Measurements from ENCODE around the gene MTHFD1L.
A peak's percentile ranks its signal among the peaks of the same experiment; 100 is the strongest.
"Not testable (repeated sequence)": the region's sequence is repeated elsewhere in the genome, so short reads cannot be mapped to it uniquely, and the experiment has no call there.

Gene MTHFD1L

DNA sequence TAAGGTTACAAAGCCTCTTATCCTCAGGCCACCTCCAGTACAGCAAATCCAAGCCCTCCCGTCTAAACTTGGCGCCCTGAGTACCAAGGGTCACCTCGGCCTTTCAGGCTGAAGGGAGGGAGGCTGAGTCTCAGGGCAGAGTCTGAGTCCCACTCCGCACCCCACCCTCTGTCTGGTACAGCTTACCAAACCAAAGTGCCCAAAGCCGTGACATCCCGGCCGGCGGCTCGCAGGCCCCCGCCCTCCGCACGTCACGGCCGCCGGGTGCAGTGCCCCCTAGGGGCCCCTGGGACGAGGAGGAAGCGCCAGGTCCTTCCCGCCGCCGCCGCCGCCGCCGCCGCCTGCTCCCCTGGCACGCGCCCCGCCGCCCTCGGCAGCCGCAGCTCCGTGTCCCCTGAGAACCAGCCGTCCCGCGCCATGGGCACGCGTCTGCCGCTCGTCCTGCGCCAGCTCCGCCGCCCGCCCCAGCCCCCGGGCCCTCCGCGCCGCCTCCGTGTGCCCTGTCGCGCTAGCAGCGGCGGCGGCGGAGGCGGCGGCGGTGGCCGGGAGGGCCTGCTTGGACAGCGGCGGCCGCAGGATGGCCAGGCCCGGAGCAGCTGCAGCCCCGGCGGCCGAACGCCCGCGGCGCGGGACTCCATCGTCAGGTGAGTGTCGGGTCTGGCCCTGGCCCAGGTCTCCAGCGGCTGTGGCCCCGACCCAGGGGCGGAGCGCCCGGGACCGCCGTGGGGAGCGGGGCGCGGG lies at the start of gene MTHFD1L:
Gene MTHFD1L, plus strand, starts transcription at position 297 of the 741 bp plus-strand sequence. Its CDS starts 121 bp downstream, at position 418.
- peak; percentile 88 for DNase-seq
- in situ Hi-C loops (cut with MboI; ENCODE audit: low pct_unique_long_range_greater_than_20kb, low sequenced_read_pairs), result no loop called here

DNA sequence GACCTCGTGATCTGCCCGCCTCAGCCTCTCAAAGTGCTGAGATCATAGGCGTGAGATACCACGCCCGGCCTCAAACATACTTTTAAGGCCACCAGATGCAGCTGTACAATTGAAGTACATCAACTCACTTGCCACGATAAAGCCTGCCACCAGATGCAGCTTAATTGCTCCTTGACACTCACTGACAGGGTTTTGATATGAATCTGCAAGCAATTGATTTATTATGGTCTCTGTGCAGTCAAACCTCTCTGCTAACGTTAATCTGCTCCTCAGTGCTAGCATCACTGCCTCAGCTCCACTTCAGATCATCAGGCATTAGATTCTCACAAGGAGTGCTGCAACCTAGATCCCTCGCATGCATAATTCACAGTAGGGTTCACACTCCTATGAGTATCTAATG lies 48.9 kb upstream of the MTHFD1L start:
- in situ Hi-C loops (cut with MboI; ENCODE audit: low pct_unique_long_range_greater_than_20kb, low sequenced_read_pairs), result loop anchor here (25.0 kb wide), 1 partner anchor 404 kb away; no protein-coding TSS in a partner anchor
- DNase-seq, result not testable (repeated sequence)

DNA sequence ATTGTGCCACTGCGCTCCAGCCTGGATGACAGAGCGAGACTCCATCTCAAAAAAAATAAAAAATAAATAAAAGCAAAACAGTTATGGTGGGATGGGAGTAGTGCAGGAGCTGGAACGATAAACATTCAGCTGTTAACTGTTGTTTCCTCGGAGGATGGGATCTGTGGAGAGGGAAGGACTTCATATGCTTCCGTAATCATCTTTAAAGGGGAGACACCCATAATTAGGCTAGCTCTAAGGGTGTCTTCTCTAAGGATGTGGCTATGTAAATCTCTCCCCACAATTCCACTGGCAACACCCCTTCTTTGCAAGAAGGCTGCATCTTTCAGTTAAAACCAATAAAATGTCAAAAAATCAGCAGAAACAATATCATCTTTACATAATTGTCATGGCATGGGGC lies 42.6 kb upstream of the MTHFD1L start:
- in situ Hi-C loops (cut with MboI; ENCODE audit: low pct_unique_long_range_greater_than_20kb, low sequenced_read_pairs), result loop anchor here (25.0 kb wide), 1 partner anchor 411 kb away; no protein-coding TSS in a partner anchor
- DNase-seq, result no peak

DNA sequence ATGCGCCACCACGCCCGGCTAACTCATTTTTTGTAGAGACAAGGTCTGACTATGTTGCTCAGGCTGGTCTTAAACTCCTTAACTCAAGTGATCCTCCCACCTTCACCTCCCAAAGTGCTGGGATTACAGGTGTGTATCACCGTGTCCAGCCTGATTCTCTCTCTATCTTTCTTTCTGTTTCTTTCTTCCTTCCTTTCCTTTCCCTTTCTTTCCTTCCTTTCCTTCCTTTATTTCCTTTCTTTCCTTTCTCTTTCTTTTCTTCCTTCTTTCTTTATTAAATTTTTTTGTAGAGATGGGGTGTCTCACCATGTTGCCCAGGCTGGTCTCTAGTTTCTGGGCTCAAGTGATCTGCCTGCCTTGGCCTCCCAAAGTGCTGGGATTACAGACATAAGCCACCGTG lies 38.7 kb upstream of the MTHFD1L start:
- DNase-seq, result no peak
- in situ Hi-C loops (cut with MboI; ENCODE audit: low pct_unique_long_range_greater_than_20kb, low sequenced_read_pairs), result no loop called here

DNA sequence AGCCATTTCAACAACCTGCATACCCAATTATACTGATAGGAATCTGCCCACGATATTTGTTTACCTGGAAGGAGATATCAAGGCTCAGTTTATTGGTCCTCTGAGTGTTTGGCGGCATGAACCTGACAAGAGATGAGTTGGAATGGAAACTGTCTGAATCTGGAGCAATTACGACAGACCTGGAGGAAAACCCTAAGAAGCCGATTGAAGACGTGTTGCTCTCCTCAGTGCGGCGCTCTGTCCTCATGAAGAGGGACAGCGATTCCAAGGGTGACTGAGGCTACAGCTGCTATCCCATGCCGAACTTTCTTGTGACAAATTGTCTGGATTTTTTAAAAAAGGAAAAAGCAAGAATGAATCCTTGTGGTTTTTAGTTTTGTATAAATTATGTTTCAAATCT lies 37.4 kb upstream of the MTHFD1L start:
- DNase-seq; in situ Hi-C loops (cut with MboI; ENCODE audit: low pct_unique_long_range_greater_than_20kb, low sequenced_read_pairs): not testable (repeated sequence)

DNA sequence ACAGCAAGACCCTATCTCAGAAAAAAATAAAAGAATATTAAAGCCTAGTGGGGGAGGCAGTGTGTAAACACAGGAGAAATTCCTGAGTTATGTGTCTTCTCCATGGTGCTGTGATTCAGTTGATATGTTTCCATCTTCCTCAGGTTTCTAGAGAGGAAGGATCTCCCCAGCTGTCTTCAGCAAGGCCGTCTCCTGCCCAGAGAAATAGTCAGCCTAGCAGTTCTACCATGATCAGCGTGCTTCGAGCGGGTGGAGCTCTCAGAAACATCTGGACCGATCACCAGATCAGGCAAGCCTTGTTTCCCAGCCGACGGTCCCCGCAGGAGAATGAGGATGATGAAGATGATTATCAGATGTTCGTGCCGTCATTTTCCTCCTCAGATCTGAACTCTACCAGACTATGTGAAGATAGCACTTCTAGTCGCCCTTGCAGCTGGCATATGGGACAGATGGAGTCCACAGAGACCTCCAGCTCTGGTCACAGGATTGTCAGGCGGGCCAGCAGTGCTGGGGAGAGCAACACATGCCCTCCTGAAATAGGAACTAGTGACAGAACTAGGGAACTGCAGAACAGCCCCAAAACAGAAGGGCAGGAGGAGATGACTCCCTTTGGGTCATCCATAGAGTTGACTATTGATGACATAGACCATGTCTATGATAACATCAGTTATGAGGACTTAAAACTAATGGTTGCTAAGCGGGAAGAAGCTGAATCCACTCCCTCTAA lies 34.9 kb upstream of the MTHFD1L start:
- in situ Hi-C loops (cut with MboI; ENCODE audit: low pct_unique_long_range_greater_than_20kb, low sequenced_read_pairs), result no loop called here
- no peak for DNase-seq

DNA sequence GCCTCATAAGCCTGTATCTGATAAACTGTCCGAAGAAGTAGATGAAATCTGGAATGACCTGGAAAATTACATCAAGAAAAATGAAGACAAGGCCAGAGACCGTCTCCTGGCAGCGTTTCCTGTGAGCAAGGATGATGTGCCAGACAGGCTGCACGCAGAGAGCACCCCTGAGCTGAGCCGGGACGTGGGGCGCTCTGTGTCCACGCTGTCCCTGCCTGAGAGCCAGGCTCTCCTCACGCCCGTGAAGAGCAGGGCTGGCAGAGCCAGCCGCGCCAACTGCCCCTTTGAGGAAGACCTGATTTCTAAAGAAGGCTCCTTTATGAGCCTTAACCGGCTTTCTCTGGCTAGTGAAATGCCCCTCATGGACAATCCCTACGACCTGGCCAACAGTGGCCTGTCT lies 33.9 kb upstream of the MTHFD1L start:
- DNase-seq, result no peak
- in situ Hi-C loops (cut with MboI; ENCODE audit: low pct_unique_long_range_greater_than_20kb, low sequenced_read_pairs), result no loop called here

DNA sequence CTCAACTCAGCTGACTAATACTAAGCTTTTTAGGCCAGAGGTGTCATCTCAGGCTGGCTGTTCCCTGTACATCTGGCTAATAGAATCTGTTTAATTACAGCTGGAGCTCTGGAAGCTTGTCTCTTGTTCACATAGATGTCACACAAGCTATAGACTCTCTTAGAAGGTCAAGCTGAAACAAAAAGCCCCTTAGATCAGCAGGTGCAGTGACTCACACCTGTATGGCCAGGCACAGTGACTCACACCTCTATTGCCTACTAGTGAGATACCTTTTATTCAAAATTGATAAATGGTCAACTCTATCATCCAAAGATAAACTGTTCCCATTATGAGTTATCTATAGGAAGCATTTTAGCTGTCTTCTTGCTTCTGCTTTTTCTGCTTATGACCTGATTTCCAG lies 29.9 kb upstream of the MTHFD1L start:
- no peak for DNase-seq
- in situ Hi-C loops (cut with MboI; ENCODE audit: low pct_unique_long_range_greater_than_20kb, low sequenced_read_pairs), result no loop called here

DNA sequence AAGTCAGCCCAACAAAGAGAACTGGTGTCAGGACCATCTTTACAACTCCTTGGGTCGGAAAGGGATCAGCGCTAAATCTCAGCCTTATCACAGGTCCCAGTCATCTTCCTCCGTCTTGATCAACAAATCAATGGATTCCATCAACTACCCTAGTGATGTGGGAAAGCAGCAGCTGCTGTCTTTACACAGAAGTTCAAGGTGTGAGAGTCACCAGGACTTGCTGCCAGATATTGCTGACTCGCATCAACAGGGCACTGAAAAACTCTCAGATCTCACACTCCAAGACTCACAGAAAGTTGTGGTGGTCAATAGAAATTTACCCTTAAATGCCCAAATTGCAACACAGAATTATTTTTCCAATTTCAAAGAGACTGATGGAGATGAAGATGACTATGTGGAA lies 25.3 kb upstream of the MTHFD1L start:
- DNase-seq, result no peak
- in situ Hi-C loops (cut with MboI; ENCODE audit: low pct_unique_long_range_greater_than_20kb, low sequenced_read_pairs), result no loop called here

DNA sequence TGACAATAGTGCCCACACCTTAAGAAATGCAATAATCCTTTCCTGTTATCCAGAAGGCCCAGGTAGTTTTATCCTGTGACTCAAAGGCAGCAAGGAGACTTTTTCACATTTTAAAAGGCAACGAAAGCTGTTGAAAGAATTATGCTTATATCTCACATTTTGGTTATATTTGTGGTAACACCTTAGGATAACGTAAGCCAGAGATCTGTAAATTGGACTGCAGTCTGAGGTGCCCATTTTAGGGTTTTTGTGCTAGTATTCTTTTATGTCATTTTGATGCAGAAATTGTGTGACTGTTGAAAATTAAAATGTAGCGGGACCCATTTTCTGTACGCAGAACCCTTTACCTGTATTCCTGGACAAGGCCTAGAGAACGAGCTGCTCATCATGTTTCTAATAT lies 24.3 kb upstream of the MTHFD1L start:
- in situ Hi-C loops (cut with MboI; ENCODE audit: low pct_unique_long_range_greater_than_20kb, low sequenced_read_pairs), result no loop called here

DNA sequence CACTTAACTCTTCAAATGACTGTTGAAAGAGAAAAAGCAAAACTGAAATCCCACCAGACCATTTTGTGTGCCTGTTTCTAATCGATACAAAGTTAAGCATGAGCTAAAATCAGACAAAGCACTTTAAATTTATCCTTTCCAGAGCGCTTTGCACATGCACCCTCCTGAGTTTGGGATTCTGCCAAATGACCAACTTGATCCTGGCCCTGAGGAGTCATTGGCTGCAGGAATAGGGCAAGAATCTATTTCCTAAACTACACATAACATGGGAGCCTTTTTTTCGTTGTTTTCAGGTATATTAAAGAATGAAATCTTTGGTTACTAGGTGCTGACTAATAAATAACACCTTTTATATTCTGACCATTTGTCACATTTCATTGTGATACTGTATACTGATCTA lies 23.8 kb upstream of the MTHFD1L start:
- no peak for DNase-seq
- in situ Hi-C loops (cut with MboI; ENCODE audit: low pct_unique_long_range_greater_than_20kb, low sequenced_read_pairs), result no loop called here

More for the DNA sequence above, 24.3 kb upstream of the MTHFD1L start:
- no peak for DNase-seq

DNA sequence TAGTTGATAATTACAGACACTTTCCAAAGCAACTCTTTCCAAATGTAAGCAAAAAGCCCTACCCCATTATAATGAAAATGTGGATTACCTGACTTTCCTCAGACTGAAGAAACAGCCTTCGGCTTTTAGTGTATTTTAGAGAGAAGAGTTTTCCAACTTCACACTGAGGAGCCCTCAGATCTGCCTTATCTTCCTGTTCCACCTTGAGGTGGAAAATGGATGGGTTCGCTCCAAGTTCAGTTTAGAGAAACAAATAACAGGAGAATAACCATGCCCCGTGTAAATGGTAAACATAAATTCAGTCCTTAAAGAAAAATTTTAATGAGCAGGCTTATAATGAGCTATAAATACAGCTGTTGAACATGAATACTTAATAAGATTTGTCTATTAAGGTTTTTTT lies 21.1 kb upstream of the MTHFD1L start:
- in situ Hi-C loops (cut with MboI; ENCODE audit: low pct_unique_long_range_greater_than_20kb, low sequenced_read_pairs), result no loop called here
- DNase-seq, result no peak

DNA sequence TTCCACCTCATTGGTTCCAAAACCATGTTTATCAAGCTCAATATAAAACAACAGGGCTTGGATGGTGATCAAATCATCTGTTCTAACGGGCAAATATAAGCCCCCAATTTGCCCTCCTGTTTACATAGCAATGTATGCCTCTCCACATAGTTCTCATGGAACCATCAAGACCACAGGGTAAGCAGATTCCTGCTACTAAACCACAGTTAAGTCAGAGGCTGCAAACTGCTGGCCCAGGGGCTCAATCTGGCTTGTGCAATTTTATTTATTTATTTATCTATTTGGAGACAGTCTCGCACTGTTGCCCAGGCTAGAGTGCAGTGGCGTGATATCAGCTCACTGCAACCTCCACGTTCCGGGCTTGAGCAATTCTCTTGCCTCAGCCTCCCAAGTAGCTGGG lies 18.9 kb upstream of the MTHFD1L start:
- in situ Hi-C loops (cut with MboI; ENCODE audit: low pct_unique_long_range_greater_than_20kb, low sequenced_read_pairs), result no loop called here
- DNase-seq, result no peak

DNA sequence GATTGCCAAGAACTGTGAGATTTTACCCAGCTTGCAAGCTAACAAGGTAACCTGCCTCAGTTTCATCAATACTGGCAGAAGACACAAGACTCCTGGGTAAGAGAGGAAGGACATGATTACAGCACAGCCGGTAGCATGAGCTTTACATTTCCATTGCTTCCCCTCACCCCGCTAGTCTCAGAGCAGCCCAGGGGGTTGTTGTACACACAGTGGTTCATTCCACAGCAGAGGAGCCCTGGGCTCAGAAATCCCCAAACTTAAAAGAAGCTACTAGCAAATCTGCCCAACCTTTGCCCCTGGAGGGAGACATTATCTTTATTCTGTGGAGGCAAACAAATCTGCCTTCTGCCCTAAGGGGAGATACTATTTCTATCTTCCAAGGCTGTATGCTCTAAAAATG lies 17.1 kb upstream of the MTHFD1L start:
- no peak for DNase-seq
- in situ Hi-C loops (cut with MboI; ENCODE audit: low pct_unique_long_range_greater_than_20kb, low sequenced_read_pairs), result no loop called here

DNA sequence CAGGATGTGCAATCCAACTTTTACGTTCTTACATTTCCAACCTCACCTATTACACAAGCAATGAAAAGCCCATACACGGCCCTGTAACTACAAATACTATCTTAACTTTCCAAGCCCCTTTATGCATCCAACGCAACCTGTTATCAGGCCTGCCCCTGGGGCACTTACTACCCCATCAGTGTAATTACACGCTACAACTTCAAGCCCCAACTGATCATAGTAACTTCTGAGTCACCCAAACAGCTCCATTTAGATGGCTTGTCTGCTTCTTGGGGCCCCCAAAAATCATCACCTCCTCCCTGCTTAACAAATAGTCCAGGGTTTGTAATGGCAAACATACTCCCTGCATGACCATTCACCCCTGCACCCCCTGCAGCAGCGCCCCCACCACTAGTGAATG lies 11.1 kb upstream of the MTHFD1L start:
- in situ Hi-C loops (cut with MboI; ENCODE audit: low pct_unique_long_range_greater_than_20kb, low sequenced_read_pairs); DNase-seq: not testable (repeated sequence)

DNA sequence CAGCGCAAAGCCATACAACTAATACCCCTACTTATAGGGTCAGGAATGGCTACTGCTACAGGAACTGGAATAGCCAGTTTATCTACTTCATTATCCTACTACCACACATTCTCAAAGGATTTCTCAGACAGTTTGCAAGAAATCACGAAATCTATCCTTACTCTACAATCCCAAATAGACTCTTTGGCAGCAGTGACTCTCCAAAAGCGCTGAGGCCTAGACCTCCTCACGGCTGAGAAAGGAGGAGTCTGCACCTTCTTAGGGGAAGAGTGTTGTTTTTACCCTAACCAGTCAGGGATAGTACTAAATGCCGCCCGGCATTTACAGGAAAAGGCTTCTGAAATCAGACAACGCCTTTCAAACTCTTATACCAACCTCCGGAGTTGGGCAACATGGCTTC lies 10.3 kb upstream of the MTHFD1L start:
- in situ Hi-C loops (cut with MboI; ENCODE audit: low pct_unique_long_range_greater_than_20kb, low sequenced_read_pairs), result not testable (repeated sequence)

DNA sequence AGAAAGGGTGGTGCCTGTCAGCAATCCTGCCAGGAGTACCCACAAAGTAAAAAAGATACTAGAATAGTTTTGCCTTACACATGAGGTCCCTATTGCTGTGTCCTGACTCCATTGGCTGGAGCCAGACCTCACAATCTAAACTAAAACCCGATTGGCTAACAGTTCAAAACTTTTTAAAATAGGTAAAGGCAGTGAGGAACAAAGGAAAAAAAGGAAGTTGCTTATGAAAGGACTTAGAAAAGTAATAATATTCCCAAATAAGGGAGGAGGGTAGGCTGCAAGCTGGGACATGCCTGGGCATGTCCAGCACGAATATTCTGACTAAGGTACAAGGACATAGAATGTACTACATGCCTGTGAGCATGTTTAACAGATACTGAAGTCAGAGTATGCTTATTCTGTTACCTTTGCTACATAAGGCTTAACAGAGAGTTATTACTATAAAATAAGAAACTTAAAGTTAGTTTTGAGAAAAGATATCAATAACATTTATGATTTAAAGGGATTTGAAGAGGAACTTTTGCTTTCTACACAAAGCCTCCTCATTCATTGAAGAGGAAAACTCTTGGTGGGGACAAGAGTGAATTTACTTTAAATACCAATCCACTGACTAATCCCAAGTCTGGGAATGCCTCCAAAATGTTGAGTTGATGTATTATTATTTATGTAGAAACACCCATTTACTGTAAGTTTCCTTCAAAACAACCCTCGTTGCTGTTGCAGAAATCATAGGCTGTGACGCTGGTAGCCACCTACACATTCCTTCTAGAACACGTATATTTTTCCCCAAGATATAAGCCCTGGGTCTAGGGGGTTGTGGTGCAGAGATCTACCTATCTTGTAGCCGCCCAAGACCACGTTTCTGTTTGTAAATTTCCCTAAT lies 8.2 kb upstream of the MTHFD1L start:
- DNase-seq, result peak; percentile 88
- in situ Hi-C loops (cut with MboI; ENCODE audit: low pct_unique_long_range_greater_than_20kb, low sequenced_read_pairs), result no loop called here

More for the DNA sequence above, 10.3 kb upstream of the MTHFD1L start:
- DNase-seq, result not testable (repeated sequence)

DNA sequence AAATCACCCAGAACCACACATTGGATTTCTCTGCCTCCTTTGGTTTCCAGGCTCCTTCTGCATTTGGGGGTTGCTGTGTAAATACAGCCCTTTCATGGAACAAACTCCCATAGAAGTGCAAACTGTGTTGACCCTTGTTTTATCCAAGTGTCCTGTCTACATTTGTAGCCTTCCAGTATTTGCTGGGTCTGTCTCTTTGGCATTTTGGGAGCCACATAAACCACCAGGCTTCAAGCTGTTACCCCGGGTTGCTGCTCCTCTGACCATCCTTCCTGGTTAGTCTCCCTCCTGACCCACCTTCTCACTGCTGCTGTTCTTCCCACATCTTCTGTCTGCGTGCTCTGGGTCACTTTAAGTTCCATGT lies 7.6 kb upstream of the MTHFD1L start:
- in situ Hi-C loops (cut with MboI; ENCODE audit: low pct_unique_long_range_greater_than_20kb, low sequenced_read_pairs), result no loop called here

DNA sequence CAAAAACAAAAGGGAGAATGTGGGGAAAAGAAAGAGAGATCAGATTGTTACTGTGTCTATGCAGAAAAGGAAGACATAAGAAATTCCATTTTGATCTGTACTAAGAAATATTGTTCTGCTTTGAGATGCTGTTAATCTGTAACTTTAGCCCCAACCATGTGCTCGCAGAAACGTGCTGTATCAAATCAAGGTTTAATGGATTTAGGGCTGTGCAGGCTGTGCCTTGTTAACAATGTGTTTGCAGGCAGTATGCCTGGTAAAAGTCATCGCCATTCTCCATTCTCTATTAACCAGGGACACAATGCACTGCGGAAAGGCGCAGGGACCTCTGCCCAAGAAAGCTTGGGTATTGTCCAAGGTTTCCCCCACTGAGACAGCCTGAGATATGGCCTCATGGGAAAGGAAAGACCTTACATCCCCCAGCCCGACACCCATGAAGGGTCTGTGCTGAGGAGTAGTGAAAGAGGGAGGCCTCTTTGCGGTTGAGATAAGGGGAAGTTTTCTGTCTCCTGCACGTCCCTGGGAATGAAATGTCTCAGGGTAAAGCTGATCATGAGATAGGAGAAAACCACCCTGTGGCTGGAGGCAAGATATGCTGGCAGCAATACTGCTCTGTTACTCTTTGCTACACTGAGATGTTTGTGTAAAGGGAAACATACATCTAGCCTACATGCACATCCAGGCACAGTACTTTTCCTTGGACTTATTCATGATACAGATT lies 3.9 kb upstream of the MTHFD1L start:
- in situ Hi-C loops (cut with MboI; ENCODE audit: low pct_unique_long_range_greater_than_20kb, low sequenced_read_pairs), result not testable (repeated sequence)
- DNase-seq, result peak; percentile 96

More for the DNA sequence above, 7.6 kb upstream of the MTHFD1L start:
- no peak for DNase-seq
